ENCODE results near the gene MACROD1. TPM values are rescaled to one million over a fixed set of nuclear protein-coding genes. Genes with fewer than 3 reads are reported as not detected.

MACROD1 gene
- total RNA-seq, 2 experiments from 2014 or later, result 6.0 to 6.3 TPM

DNA sequence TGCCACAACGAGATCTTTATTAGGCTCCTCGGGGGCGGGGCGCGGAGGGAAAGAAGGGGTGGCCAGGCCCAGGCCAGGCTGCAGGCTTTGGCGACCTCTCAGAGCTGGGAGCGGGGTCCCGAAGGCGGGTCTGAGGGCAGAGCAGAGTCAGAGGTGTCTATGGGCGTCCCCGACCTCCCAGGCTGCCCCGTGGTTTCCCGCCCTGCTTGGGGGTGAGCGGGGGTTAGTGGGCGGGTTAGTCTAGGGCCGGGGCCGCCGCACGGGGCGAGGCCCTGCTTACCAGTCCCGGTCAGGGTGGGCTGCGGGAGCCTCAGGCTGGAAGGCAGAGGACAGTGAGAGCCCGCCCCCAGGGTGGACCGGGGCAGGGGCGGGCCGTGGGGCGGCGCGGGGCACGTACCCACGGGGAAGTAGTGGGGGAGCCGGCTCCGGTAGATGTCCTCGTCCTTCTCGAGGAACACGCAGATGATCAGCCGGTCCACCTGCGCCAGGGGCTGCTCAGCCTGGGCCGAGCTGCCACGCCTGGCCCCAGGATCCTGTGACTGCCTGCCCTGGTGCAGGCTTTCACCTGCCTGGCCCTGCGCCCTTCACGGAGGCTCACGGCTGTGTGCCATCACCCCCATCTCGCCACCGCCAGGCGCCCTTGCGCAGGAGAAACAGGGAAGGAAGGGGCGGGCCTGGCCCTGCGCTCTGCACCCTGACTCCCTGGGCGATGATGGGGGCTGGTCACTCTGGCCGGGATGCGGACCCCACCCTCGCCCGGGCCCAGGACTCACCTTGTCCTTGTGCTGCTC, 167.2 kb downstream of the MACROD1 start:
- H3K36me3 Mint-ChIP-seq (ENCODE audit: low read depth), result peaks cover 46% of the 10 kb centered on the region
- DNase-seq, result peak in 4 of 14 experiments; percentile 9 to 49 (median 16)
- Histone ChIP-seq H3K4me3 (ENCODE audit: low read length) (no peak overlapping the region), H3K27ac (ENCODE audit: low read depth in 1 of 2, low read length in 2 of 2) (no peak overlapping the region), H3K9me3 (ENCODE audit: control insufficient read depth in 1 of 2, insufficient read depth in 1 of 2, low read length in 2 of 2) (no peaks in the 10 kb centered on the region), H3K4me1 (ENCODE audit: insufficient read depth, low read length) (peaks cover 28% of the 10 kb centered on the region), H3K27me3 (ENCODE audit: control insufficient read depth in 1 of 2, insufficient read depth in 2 of 2, low read length in 2 of 2) (peaks cover 0 to 3% of the 10 kb centered on the region in 2 experiments), H3K36me3 (ENCODE audit: insufficient read depth, low read length) (peaks cover 35% of the 10 kb centered on the region)
- no peaks in the 10 kb centered on the region for H3K9me3 Mint-ChIP-seq
- H3K27ac Mint-ChIP-seq, result no peak overlapping the region
- no peaks in the 10 kb centered on the region for H3K27me3 Mint-ChIP-seq
- ATAC-seq (ENCODE audit: poor library complexity), result peak; percentile 23
- ChIA-PET CTCF (interaction anchor here (1.1 kb wide), 1 partner anchor 41 kb away, joined by 3 read pairs; no protein-coding TSS in a partner anchor), POLR2A (interaction anchor here (2.2 to 3.0 kb wide), 3 partner anchors 13 to 187 kb away, joined by 10 to 13 read pairs (median 13); partner anchors contain the start of genes COX8A, OTUB1 and STIP1)
- intact Hi-C loops (cut with DNase I, micrococcal nuclease), result loop anchor here in 1 of 2 experiments (10.0 kb wide), 1 partner anchor 306 kb away; the partner anchor contains the start of genes CATSPERZ and ESRRA
- TF ChIP-seq CTCF (IDR thresholded peaks at IDR 0.05), result no peak
- peaks cover 9% of the 10 kb centered on the region for H3K4me1 Mint-ChIP-seq (ENCODE audit: low read depth)
- H3K4me3 Mint-ChIP-seq, result peak overlapping the region; percentile 42

GRCh38 chr11:63997801-63998337, 168.0 kb downstream of the MACROD1 start:
- no peak for TF ChIP-seq CTCF (IDR thresholded peaks at IDR 0.05)
- peak overlapping the region; percentile 66 for H3K4me3 Mint-ChIP-seq
- POLR2A ChIA-PET, result no interaction called here
- Histone ChIP-seq H3K27ac (ENCODE audit: low read depth in 1 of 2, low read length in 2 of 2) (no peak overlapping the region), H3K4me3 (ENCODE audit: low read length) (no peak overlapping the region), H3K36me3 (ENCODE audit: insufficient read depth, low read length) (peaks cover 43% of the 10 kb centered on the region), H3K4me1 (ENCODE audit: insufficient read depth, low read length) (peaks cover 28% of the 10 kb centered on the region), H3K9me3 (ENCODE audit: control insufficient read depth in 1 of 2, insufficient read depth in 1 of 2, low read length in 2 of 2) (no peaks in the 10 kb centered on the region), H3K27me3 (ENCODE audit: control insufficient read depth in 1 of 2, insufficient read depth in 2 of 2, low read length in 2 of 2) (peaks cover 0 to 3% of the 10 kb centered on the region in 2 experiments)
- no peaks in the 10 kb centered on the region for H3K27me3 Mint-ChIP-seq
- CTCF ChIA-PET, result interaction anchor here (1.1 kb wide), 1 partner anchor 40 kb away, joined by 3 read pairs; no protein-coding TSS in a partner anchor
- H3K9me3 Mint-ChIP-seq, result no peaks in the 10 kb centered on the region
- peaks cover 12% of the 10 kb centered on the region for H3K4me1 Mint-ChIP-seq (ENCODE audit: low read depth)
- ATAC-seq (ENCODE audit: poor library complexity) (no peak), DNase-seq (no peak)
- intact Hi-C loops (cut with DNase I, micrococcal nuclease), result loop anchor here in 1 of 2 experiments (10.0 kb wide), 1 partner anchor 307 kb away; the partner anchor contains the start of genes CATSPERZ and ESRRA
- H3K36me3 Mint-ChIP-seq (ENCODE audit: low read depth), result peaks cover 53% of the 10 kb centered on the region
- H3K27ac Mint-ChIP-seq, result no peak overlapping the region

GRCh38 chr11:63997104-63997700, 168.7 kb downstream of the MACROD1 start:
- CTCF ChIA-PET, result no interaction called here
- intact Hi-C loops (cut with DNase I, micrococcal nuclease), result loop anchor here in 1 of 2 experiments (10.0 kb wide), 1 partner anchor 308 kb away; the partner anchor contains the start of genes CATSPERZ and ESRRA
- H3K27ac Mint-ChIP-seq, result no peak overlapping the region

More at GRCh38 chr11:63997104-63997700, 168.7 kb downstream of the MACROD1 start:
- H3K4me1 ChIP-seq (ENCODE audit: insufficient read depth, low read length), result peaks cover 28% of the 10 kb centered on the region
- no peak for ATAC-seq (ENCODE audit: poor library complexity)
- POLR2A ChIA-PET, result no interaction called here
- H3K27me3 Mint-ChIP-seq, result no peaks in the 10 kb centered on the region
- TF ChIP-seq CTCF (IDR thresholded peaks at IDR 0.05), result no peak
- H3K4me3 ChIP-seq (ENCODE audit: low read length), result no peak overlapping the region
- peaks cover 14% of the 10 kb centered on the region for H3K4me1 Mint-ChIP-seq (ENCODE audit: low read depth)
- peaks cover 55% of the 10 kb centered on the region for H3K36me3 Mint-ChIP-seq (ENCODE audit: low read depth)
- H3K9me3 Mint-ChIP-seq, result no peaks in the 10 kb centered on the region
- DNase-seq, result no peak
- H3K4me3 Mint-ChIP-seq, result no peak overlapping the region
- H3K27ac ChIP-seq (ENCODE audit: low read depth in 1 of 2, low read length in 2 of 2), result no peak overlapping the region
- H3K9me3 ChIP-seq (ENCODE audit: control insufficient read depth in 1 of 2, insufficient read depth in 1 of 2, low read length in 2 of 2), result no peaks in the 10 kb centered on the region
- peaks cover 0 to 3% of the 10 kb centered on the region in 2 experiments for H3K27me3 ChIP-seq (ENCODE audit: control insufficient read depth in 1 of 2, insufficient read depth in 2 of 2, low read length in 2 of 2)
- peaks cover 44% of the 10 kb centered on the region for H3K36me3 ChIP-seq (ENCODE audit: insufficient read depth, low read length)
